NT2/D1 (cell line): ENCODE data around the gene SYTL2.

Source experiments
- DNase-seq: peaks from one replicate; pipeline ENCODE4 v3.0.0-alpha.2; 2011; ENCODE audit warnings: low read depth, low spot score
- H3K27me3 ChIP-seq: 2 replicates; pipeline ENCODE4 v1.6.0; 2011; ENCODE audit warnings: mild to moderate bottlenecking; ENCODE audit not compliant: insufficient read length, insufficient read depth
- H3K36me3 ChIP-seq: 2 replicates; pipeline ENCODE4 v1.6.1; 2011; ENCODE audit warnings: mild to moderate bottlenecking, low read length, mixed read lengths; ENCODE audit not compliant: insufficient read depth, insufficient read length
- H3K4me1 ChIP-seq: 2 replicates; pipeline ENCODE4 v1.5.1; 2011; ENCODE audit not compliant: insufficient read depth, insufficient read length
- H3K4me3 ChIP-seq: 2 replicates; pipeline ENCODE4 v1.5.1; 2011; ENCODE audit warnings: low read depth; ENCODE audit not compliant: insufficient read length
- H3K9ac ChIP-seq: 2 replicates; pipeline ENCODE4 v1.6.0; 2011; ENCODE audit warnings: low read depth; ENCODE audit not compliant: insufficient read length
- H3K9me3 ChIP-seq: 2 replicates; pipeline ENCODE4 v1.5.1; 2011; ENCODE audit warnings: mild to moderate bottlenecking, low read length; ENCODE audit not compliant: insufficient read depth
- SUZ12 ChIP-seq: IDR thresholded peaks from 2 replicates; pipeline ENCODE4 v1.6.1; 2011; ENCODE audit not compliant: insufficient read length, insufficient read depth; ENCODE audit errors: extremely low read depth
- YY1 ChIP-seq: IDR thresholded peaks from 2 replicates; pipeline ENCODE4 v1.6.1; 2011; ENCODE audit not compliant: insufficient read length, insufficient read depth
- ZNF274 ChIP-seq: IDR thresholded peaks from 2 replicates; pipeline ENCODE4 v1.6.1; 2011; ENCODE audit warnings: mild to moderate bottlenecking, low read depth, low read length

The SYTL2 gene

DNA sequence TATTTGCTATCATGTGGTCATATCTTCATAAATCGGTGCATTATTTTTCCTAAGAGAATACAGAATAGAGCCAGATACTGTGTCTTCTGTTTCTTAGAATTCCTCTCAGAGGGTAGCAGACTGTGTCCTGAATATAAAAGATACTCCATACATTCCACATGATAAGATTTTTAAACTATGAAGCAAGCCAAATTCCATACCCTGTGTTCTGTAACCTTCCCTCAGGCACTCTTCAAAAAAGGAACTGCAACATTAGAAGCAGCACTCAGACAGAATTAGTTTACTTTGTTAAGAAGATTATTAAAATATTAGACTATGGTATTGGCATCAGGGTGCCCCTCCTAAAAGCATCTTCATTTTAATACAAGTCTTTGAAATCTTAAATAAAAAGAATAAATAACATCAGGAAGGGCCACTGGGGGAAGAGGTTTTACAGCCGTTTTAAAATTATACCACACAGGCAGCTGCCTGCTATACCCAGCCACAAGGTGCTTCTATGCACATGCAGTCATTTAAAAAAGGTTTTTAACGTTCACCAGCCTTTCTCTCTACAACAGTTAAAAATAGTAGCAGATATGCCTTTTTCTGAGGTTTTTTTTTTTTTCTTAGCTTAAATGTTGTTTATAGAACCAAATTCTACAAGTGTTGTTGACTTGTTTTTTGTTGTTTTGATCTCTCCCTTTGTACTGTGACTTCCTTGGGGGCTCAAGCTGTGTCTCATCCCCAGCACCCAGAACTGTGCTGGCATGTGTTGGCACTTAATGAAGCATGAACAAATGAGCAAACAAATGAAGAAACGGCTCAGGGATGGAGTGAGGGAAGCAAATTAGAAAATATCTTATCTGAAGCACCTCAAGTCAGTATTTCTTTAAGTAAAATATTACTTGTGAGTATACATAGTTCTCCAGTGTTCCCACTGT lies 70.2 kb downstream of the SYTL2 start:
- TF ChIP-seq SUZ12: no peak
- no peak for TF ChIP-seq YY1
- no peak for TF ChIP-seq ZNF274
- no peak overlapping the region for H3K9ac ChIP-seq
- H3K4me1 ChIP-seq: no peaks in the 10 kb centered on the region
- H3K9me3 ChIP-seq: no peaks in the 10 kb centered on the region
- no peak overlapping the region for H3K4me3 ChIP-seq
- no peaks in the 10 kb centered on the region for H3K36me3 ChIP-seq
- H3K27me3 ChIP-seq: no peaks in the 10 kb centered on the region
- no peak for DNase-seq

DNA sequence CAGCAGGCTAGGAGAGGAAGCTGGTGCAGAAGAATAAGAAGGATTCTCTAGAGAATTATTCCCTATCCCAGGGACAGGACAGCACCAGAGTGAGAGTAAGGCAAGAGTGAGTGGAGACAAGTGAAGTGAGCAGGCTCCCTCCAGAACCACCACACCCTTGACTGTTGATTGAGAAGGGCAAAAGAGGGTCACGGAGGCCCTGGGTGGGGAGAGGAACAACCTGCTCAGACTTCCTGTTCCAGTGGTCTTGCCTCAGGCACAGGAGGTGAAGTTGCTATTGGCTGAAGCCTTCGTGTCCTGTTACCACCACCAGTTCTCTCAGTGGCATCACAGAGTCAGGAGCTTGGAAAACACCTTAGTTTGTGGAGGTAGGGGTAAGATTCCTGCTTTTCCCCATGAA lies 73.2 kb downstream of the SYTL2 start:
- H3K4me1 ChIP-seq: no peaks in the 10 kb centered on the region
- no peak for TF ChIP-seq SUZ12
- H3K9ac ChIP-seq: no peak overlapping the region
- no peak overlapping the region for H3K4me3 ChIP-seq
- H3K36me3 ChIP-seq: no peaks in the 10 kb centered on the region
- no peaks in the 10 kb centered on the region for H3K27me3 ChIP-seq
- DNase-seq: no peak
- H3K9me3 ChIP-seq: no peaks in the 10 kb centered on the region

GRCh38 chr11:85735876-85736460 lies 75.0 kb downstream of the SYTL2 start:
- DNase-seq: no peak
- H3K4me3 ChIP-seq: no peak overlapping the region
- H3K4me1 ChIP-seq: no peaks in the 10 kb centered on the region
- TF ChIP-seq YY1: no peak
- TF ChIP-seq SUZ12: no peak
- no peak for TF ChIP-seq ZNF274
- no peaks in the 10 kb centered on the region for H3K9me3 ChIP-seq
- H3K36me3 ChIP-seq: no peaks in the 10 kb centered on the region
- H3K9ac ChIP-seq: no peak overlapping the region
- H3K27me3 ChIP-seq: no peaks in the 10 kb centered on the region

GRCh38 chr11:85732965-85733364 lies 78.0 kb downstream of the SYTL2 start:
- Histone ChIP-seq H3K4me1 (no peaks in the 10 kb centered on the region), H3K27me3 (no peaks in the 10 kb centered on the region), H3K4me3 (no peak overlapping the region), H3K9me3 (no peaks in the 10 kb centered on the region), H3K36me3 (no peaks in the 10 kb centered on the region), H3K9ac (no peak overlapping the region)
- TF ChIP-seq YY1 (no peak), SUZ12 (no peak), ZNF274 (no peak)
- no peak for DNase-seq

DNA sequence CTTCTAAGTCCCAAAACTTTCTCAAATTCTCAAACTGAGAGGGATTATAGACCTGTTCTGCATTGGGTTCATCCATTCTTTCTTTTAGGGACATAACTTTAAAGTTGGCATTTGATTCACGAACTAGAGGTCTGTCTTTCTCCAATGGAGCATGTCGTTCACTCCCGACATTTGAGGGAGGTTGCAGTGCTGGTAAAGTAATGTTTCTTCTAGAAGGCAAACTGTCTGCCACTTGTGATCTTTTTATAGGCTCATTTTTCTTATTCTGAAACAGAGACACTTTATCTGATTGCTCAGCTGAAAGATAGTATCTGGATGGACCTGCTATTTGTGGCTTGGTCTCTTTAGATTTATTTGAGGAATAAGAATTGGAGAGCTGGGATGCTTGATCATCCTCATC lies 84.6 kb downstream of the SYTL2 start:
- Histone ChIP-seq H3K27me3 (no peaks in the 10 kb centered on the region), H3K9ac (no peak overlapping the region)
- TF ChIP-seq ZNF274 (no peak), YY1 (no peak), SUZ12 (no peak)

GRCh38 chr11:85725510-85726258 lies 85.3 kb downstream of the SYTL2 start:
- Histone ChIP-seq H3K9ac (no peak overlapping the region), H3K4me3 (no peak overlapping the region), H3K9me3 (no peaks in the 10 kb centered on the region; the same call in 1 of the 2 replicates), H3K4me1 (no peaks in the 10 kb centered on the region), H3K27me3 (no peaks in the 10 kb centered on the region), H3K36me3 (no peaks in the 10 kb centered on the region)
- DNase-seq: no peak
- no peak for TF ChIP-seq YY1
- no peak for TF ChIP-seq SUZ12
- TF ChIP-seq ZNF274: no peak

More for the DNA sequence above, 84.6 kb downstream of the SYTL2 start:
- Histone ChIP-seq H3K9me3 (no peaks in the 10 kb centered on the region; the same call in 1 of the 2 replicates), H3K4me1 (no peaks in the 10 kb centered on the region), H3K4me3 (no peak overlapping the region), H3K36me3 (no peaks in the 10 kb centered on the region)
- DNase-seq: no peak

DNA sequence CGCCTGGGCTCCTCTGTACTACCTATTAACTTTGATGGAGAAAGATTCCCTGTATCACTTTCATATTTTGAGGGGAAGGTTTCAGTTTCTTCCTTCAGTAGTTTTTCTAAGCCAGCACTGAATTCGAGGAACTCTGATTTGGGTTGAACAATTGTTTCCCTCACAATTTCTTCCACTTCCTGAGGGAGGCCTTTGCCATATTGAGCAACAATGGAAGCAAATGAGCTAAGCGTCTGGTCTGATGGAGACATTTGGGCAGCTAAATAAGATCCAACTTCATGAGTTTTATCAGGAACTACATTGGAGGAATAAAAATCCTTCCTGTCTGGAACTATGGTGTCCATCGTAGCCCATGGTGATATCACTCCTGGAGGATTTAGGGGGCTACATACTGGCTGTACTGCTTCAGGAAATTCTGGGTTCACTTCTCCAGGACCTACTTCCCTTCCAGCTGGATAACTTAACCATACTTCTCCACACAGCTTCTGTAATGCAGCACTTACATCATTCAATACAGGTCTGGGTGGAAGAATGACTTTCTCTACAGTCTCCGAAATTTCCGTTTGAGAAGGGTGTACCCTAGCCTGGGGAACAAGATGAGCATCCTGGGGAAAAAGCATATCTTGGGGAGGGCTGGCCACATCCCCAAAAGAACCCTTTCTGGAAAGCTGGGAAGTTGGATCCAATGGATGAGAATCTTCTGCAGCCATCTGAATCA lies 86.0 kb downstream of the SYTL2 start:
- H3K9ac ChIP-seq: no peak overlapping the region
- no peaks in the 10 kb centered on the region; the same call in 1 of the 2 replicates for H3K9me3 ChIP-seq
- H3K4me3 ChIP-seq: no peak overlapping the region
- H3K27me3 ChIP-seq: no peaks in the 10 kb centered on the region
- no peaks in the 10 kb centered on the region for H3K4me1 ChIP-seq
- no peak for DNase-seq
- TF ChIP-seq YY1 (no peak), SUZ12 (no peak), ZNF274 (no peak)
- H3K36me3 ChIP-seq: no peaks in the 10 kb centered on the region
